Right atrium auricular region (tissue), 2 donors: ENCODE data around the gene OTX1. TPM values are rescaled to one million over a fixed set of nuclear protein-coding genes. Genes with fewer than 3 reads are reported as not detected.
"Not testable (repeated sequence)": the region's sequence is repeated elsewhere in the genome, so short reads cannot be mapped to it uniquely, and the experiment has no call there.

Source experiments
- DNase-seq: peaks from one replicate; pipeline ENCODE4 v3.0.0-alpha.2; 2019; ENCODE audit warnings: low spot score
- H3K27ac ChIP-seq, 2 donors: fragments of 200-600 bp; sonication (generic); 1 replicate in 1 of 2; 2 replicates in 1 of 2; pipeline ENCODE4 v1.5.1; 2016 to 2019
- H3K27me3 ChIP-seq, 2 donors: fragments of 200-600 bp; sonication (generic); one replicate each; pipeline versions ENCODE4 v1.5.1 to v1.6.0; 2017 to 2019
- H3K36me3 ChIP-seq: fragments of 200-600 bp; sonication (generic); one replicate; pipeline ENCODE4 v1.5.1; 2016
- H3K4me1 ChIP-seq, 2 donors: fragments of 200-600 bp; sonication (generic); one replicate each; pipeline versions ENCODE4 v1.5.1 to v1.6.0; 2017 to 2019
- H3K4me3 ChIP-seq, 2 donors: fragments of 200-600 bp; sonication (generic); 1 replicate in 1 of 2; 2 replicates in 1 of 2; pipeline ENCODE4 v1.5.1; 2017 to 2019; ENCODE audit warnings: mild to moderate bottlenecking in 1 of 2, moderate library complexity in 1 of 2
- H3K9me3 ChIP-seq, 2 donors: fragments of 200-600 bp; sonication (generic); one replicate each; pipeline ENCODE4 v1.5.1; 2019
- CTCF ChIP-seq, 2 donors: fragments of 200-600 bp; sonication (generic); IDR thresholded peaks; one replicate each; pipeline ENCODE4 v1.5.1; 2019; ENCODE audit warnings: antibody characterized with exemption in 2 of 2
- total RNA-seq, 2 donors: library from RNA; depleted of rRNA; stranded (reverse); fragments of >200 nt; gene quantifications; one replicate each; pipeline ENCODE4 v1.1.0, GENCODE V29; 2016

Gene OTX1
- total RNA-seq, 2 donors from 2014 or later: not detected

GRCh38 chr2:63064661-63065060 is 14.0 kb downstream of the OTX1 start:
- Histone ChIP-seq H3K27ac (no peak overlapping the region), H3K27me3 (peaks cover 18 to 38% of the 10 kb centered on the region in 2 donors), H3K4me3 (no peak overlapping the region), H3K36me3 (no peaks in the 10 kb centered on the region), H3K4me1 (peaks cover 0 to 2% of the 10 kb centered on the region in 2 donors), H3K9me3 (peaks cover 0 to 1% of the 10 kb centered on the region in 2 donors)
- no peak for TF ChIP-seq CTCF (IDR thresholded peaks at IDR 0.05)
- no peak for DNase-seq

GRCh38 chr2:63066265-63066664 is 15.6 kb downstream of the OTX1 start:
- Histone ChIP-seq H3K4me1 (no peaks in the 10 kb centered on the region), H3K27ac (no peak overlapping the region), H3K9me3 (no peaks in the 10 kb centered on the region), H3K27me3 (peaks cover 4 to 25% of the 10 kb centered on the region in 2 donors), H3K4me3 (no peak overlapping the region), H3K36me3 (no peaks in the 10 kb centered on the region)
- no peak for TF ChIP-seq CTCF (IDR thresholded peaks at IDR 0.05)
- DNase-seq: no peak

- Histone ChIP-seq H3K9me3 (no peaks in the 10 kb centered on the region), H3K27me3 (peaks cover 0 to 19% of the 10 kb centered on the region in 2 donors), H3K4me3 (no peak overlapping the region), H3K4me1 (no peaks in the 10 kb centered on the region), H3K27ac (no peak overlapping the region), H3K36me3 (no peaks in the 10 kb centered on the region)
- DNase-seq: no peak
- TF ChIP-seq CTCF (IDR thresholded peaks at IDR 0.05): no peak
Measured at GRCh38 chr2:63066838-63067237, 16.2 kb downstream of the OTX1 start.

- Histone ChIP-seq H3K27me3 (peaks cover 0 to 6% of the 10 kb centered on the region in 2 donors), H3K9me3 (no peaks in the 10 kb centered on the region), H3K36me3 (no peaks in the 10 kb centered on the region), H3K4me3 (no peak overlapping the region), H3K27ac (no peak overlapping the region), H3K4me1 (no peaks in the 10 kb centered on the region)
- DNase-seq: no peak
- TF ChIP-seq CTCF (IDR thresholded peaks at IDR 0.05): no peak
Measured at GRCh38 chr2:63071664-63072063, 21.0 kb downstream of the OTX1 start.

GRCh38 chr2:63073994-63074393 is 23.4 kb downstream of the OTX1 start:
- DNase-seq: no peak
- TF ChIP-seq CTCF (IDR thresholded peaks at IDR 0.05): no peak
- H3K4me3 ChIP-seq: no peak overlapping the region
- H3K27ac ChIP-seq: no peak overlapping the region
- no peaks in the 10 kb centered on the region for H3K27me3 ChIP-seq
- no peaks in the 10 kb centered on the region for H3K9me3 ChIP-seq
- H3K36me3 ChIP-seq: no peaks in the 10 kb centered on the region
- H3K4me1 ChIP-seq: no peaks in the 10 kb centered on the region

- DNase-seq, H3K27ac ChIP-seq, H3K4me3 ChIP-seq, H3K27me3 ChIP-seq, H3K9me3 ChIP-seq, H3K36me3 ChIP-seq, H3K4me1 ChIP-seq: not testable (repeated sequence)
Measured at GRCh38 chr2:63074399-63074798, 23.8 kb downstream of the OTX1 start.
